Smooth muscle cell of the pulmonary artery (primary cell): Measurements from ENCODE around the gene CHRNB2. TPM values are rescaled to one million over a fixed set of nuclear protein-coding genes. Genes with fewer than 3 reads are reported as not detected.

Experiments
- total RNA-seq: library from RNA; depleted of rRNA; stranded (reverse); fragments of >200 nt; gene quantifications from 2 replicates; pipeline ENCODE4 v1.2.3, GENCODE V29; 2014

Gene CHRNB2
- under 0.01 and 0.03 TPM in 2 replicates for total RNA-seq

GRCh38 chr1:154567386-154568156 is at the start of gene CHRNB2:
CHRNB2 (plus strand) TSS chr1:154567778; CDS start chr1:154568045, 267 bp downstream.

GRCh38 chr1:154557939-154558719 is 9.4 kb upstream of the CHRNB2 start, which contains the start of gene UBE2Q1:
UBE2Q1 (minus strand) TSS chr1:154558662; CDS start chr1:154558553, 109 bp downstream.

GRCh38 chr1:154607609-154608396 is 40.2 kb downstream of the CHRNB2 start, which contains the start of gene ADAR:
ADAR (minus strand) TSS chr1:154608186; CDS start chr1:154608006, 180 bp downstream.

Other genes starting within 250 kb of the CHRNB2 start
- 0.07 and 0.13 TPM in 2 replicates for gene AQP10, start 246.7 kb upstream of the CHRNB2 start, total RNA-seq
- 195 and 234 TPM in 2 replicates for gene ATP8B2, start 242.3 kb upstream of the CHRNB2 start, total RNA-seq
- gene IL6R, start 162.4 kb upstream of the CHRNB2 start, total RNA-seq = 4.9 and 12.6 TPM in 2 replicates
- not detected in 2 replicates for gene TDRD10, start 65.6 kb upstream of the CHRNB2 start, total RNA-seq
- 0.07 TPM in 2 replicates for gene SHE, start 65.4 kb upstream of the CHRNB2 start, total RNA-seq
- gene UBE2Q1, start 9.1 kb upstream of the CHRNB2 start, total RNA-seq = 29.6 and 31.8 TPM in 2 replicates
- 97.7 and 101 TPM in 2 replicates for gene ADAR, start 40.4 kb downstream of the CHRNB2 start, total RNA-seq